Glutamatergic neuron (in vitro differentiated cells): ENCODE measurements around the gene LINC00632. TPM values are rescaled to one million over a fixed set of nuclear protein-coding genes. Genes with fewer than 3 reads are reported as not detected.

Experiments used
- DNase-seq: peaks from one replicate; pipeline ENCODE4 v3.0.0; 2022
- H3K27ac Mint-ChIP-seq: one replicate; pipeline ENCODE4 v1.8.0; 2020; ENCODE audit warnings: mild to moderate bottlenecking, mixed read lengths, inconsistent platforms; ENCODE audit not compliant: unreplicated experiment
- H3K27me3 Mint-ChIP-seq: one replicate; pipeline ENCODE4 v1.8.0; 2020; ENCODE audit warnings: mild to moderate bottlenecking, moderate library complexity, mixed read lengths, inconsistent platforms; ENCODE audit not compliant: unreplicated experiment
- H3K36me3 Mint-ChIP-seq: one replicate; pipeline ENCODE4 v1.8.0; 2020; ENCODE audit warnings: mild to moderate bottlenecking, mixed read lengths, inconsistent platforms; ENCODE audit not compliant: unreplicated experiment
- H3K4me1 Mint-ChIP-seq: one replicate; pipeline ENCODE4 v1.8.0; 2020; ENCODE audit warnings: mild to moderate bottlenecking, low read depth, mixed read lengths, inconsistent platforms; ENCODE audit not compliant: unreplicated experiment
- H3K4me3 Mint-ChIP-seq: one replicate; pipeline ENCODE4 v1.8.0; 2020; ENCODE audit warnings: mild to moderate bottlenecking, mixed read lengths, inconsistent platforms; ENCODE audit not compliant: unreplicated experiment
- H3K9me3 Mint-ChIP-seq: one replicate; pipeline ENCODE4 v1.8.0; 2020; ENCODE audit warnings: mild to moderate bottlenecking, moderate library complexity, mixed read lengths, inconsistent platforms; ENCODE audit not compliant: unreplicated experiment
- CTCF ChIP-seq: fragments of 200-600 bp; sonication (generic); IDR thresholded peaks from one replicate; pipeline ENCODE4 v1.5.0; 2021; ENCODE audit not compliant: partially characterized antibody, unreplicated experiment
- total RNA-seq: library from RNA; stranded (reverse); fragmentation: NEBNext Ultra II Directional; extraction: Animal tissue kit (Norgen Biotek cat#: 25700); gene quantifications from one replicate; pipeline ENCODE4 v1.2.1, GENCODE V29; 2021; ENCODE audit not compliant: unreplicated experiment

LINC00632 gene
- total RNA-seq, 1 donor from 2014 or later, result 89.8 TPM

GRCh38 chrX:140775211-140775610 is 65.7 kb downstream of the LINC00632 start:
- TF ChIP-seq CTCF, result no peak
- Mint-ChIP-seq H3K27me3 (no peaks in the 10 kb centered on the region), H3K27ac (no peak overlapping the region), H3K4me1 (no peaks in the 10 kb centered on the region), H3K9me3 (no peaks in the 10 kb centered on the region), H3K4me3 (no peak overlapping the region), H3K36me3 (no peaks in the 10 kb centered on the region)
- no peak for DNase-seq

GRCh38 chrX:140776320-140776719 is 66.8 kb downstream of the LINC00632 start:
- no peak for TF ChIP-seq CTCF
- no peak for DNase-seq
- no peak overlapping the region for H3K27ac Mint-ChIP-seq
- no peaks in the 10 kb centered on the region for H3K4me1 Mint-ChIP-seq
- H3K36me3 Mint-ChIP-seq, result no peaks in the 10 kb centered on the region
- no peaks in the 10 kb centered on the region for H3K27me3 Mint-ChIP-seq
- H3K4me3 Mint-ChIP-seq, result no peak overlapping the region
- no peaks in the 10 kb centered on the region for H3K9me3 Mint-ChIP-seq

DNA sequence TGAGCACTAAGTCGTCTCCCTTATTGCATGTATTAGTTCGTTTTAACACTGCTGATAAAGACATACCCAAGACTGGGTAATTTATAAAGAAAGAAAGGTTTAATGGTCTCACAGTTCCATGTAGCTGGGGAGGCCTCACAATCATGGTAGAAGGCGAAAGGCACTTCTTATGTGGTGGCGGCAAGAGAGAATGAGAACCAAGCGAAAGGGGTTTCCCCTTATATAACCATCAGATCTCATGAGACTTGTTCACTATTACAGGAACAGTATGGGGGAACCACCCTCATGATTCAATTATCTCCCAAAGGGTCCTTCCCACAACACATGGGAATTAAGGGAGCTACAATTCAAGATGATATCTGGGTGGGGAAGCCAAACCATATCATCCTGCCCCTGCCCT is 85.1 kb downstream of the LINC00632 start:
- Mint-ChIP-seq H3K4me3 (no peak overlapping the region), H3K36me3 (no peaks in the 10 kb centered on the region), H3K27ac (no peak overlapping the region), H3K4me1 (no peaks in the 10 kb centered on the region), H3K27me3 (no peaks in the 10 kb centered on the region), H3K9me3 (no peaks in the 10 kb centered on the region)
- no peak for DNase-seq
- no peak for TF ChIP-seq CTCF

DNA sequence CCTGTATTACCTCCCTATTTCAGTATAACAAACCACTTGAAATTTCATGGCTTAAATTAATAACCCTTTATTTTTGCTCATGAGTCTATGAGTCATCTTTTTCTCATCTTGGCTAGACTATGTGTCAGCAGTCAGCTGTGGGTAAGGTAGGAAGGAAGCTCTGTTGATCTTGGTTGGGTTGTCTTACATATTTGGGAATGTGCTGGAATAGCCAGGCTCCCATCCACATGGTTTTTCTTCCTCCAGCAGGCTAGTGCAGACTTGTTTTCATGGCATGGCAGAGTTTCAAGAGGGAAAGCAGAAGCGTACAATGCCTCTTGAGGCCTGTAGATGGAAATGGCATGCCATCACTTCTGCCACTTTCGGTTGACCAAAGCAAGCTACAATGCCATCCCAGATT is 89.7 kb downstream of the LINC00632 start:
- Mint-ChIP-seq H3K36me3 (no peaks in the 10 kb centered on the region), H3K4me3 (no peak overlapping the region), H3K27ac (no peak overlapping the region), H3K27me3 (no peaks in the 10 kb centered on the region), H3K9me3 (no peaks in the 10 kb centered on the region), H3K4me1 (no peaks in the 10 kb centered on the region)
- TF ChIP-seq CTCF, result no peak
- no peak for DNase-seq

GRCh38 chrX:140804292-140804691 is 94.7 kb downstream of the LINC00632 start:
- Mint-ChIP-seq H3K36me3 (no peaks in the 10 kb centered on the region), H3K27ac (no peak overlapping the region), H3K4me3 (no peak overlapping the region), H3K4me1 (no peaks in the 10 kb centered on the region), H3K27me3 (no peaks in the 10 kb centered on the region), H3K9me3 (no peaks in the 10 kb centered on the region)
- TF ChIP-seq CTCF, result no peak
- DNase-seq, result no peak
